Upper lobe of left lung (tissue), 6 donors: ENCODE data around the gene XCL1. TPM values are rescaled to one million over a fixed set of nuclear protein-coding genes. Genes with fewer than 3 reads are reported as not detected.

Experiments used
- ATAC-seq, 2 donors: fragments of 200-7000 bp; cut with Tn5 transposase; one replicate each; pipeline ENCODE4 v1.9.1; 2022; ENCODE audit warnings: mild to moderate bottlenecking in 2 of 2, moderate library complexity in 2 of 2; ENCODE audit not compliant: low FRiP score in 2 of 2
- DNase-seq, 2 donors: peaks; one replicate each; pipeline ENCODE4 v3.0.0-alpha.2; 2019 to 2020
- H3K27ac ChIP-seq, 4 donors: fragments of 200-600 bp; sonication (generic); one replicate each; pipeline ENCODE4 v1.5.1; 2016 to 2019
- H3K27me3 ChIP-seq, 4 donors: fragments of 200-600 bp; sonication (generic); one replicate each; pipeline ENCODE4 v1.5.1; 2017 to 2019
- H3K36me3 ChIP-seq, 4 donors: fragments of 200-600 bp; sonication (generic); one replicate each; pipeline ENCODE4 v1.5.1; 2016 to 2019
- H3K4me1 ChIP-seq, 4 donors: fragments of 200-600 bp; sonication (generic); one replicate each; pipeline ENCODE4 v1.5.1; 2018 to 2019
- H3K4me3 ChIP-seq, 4 donors: fragments of 200-600 bp; sonication (generic); one replicate each; pipeline ENCODE4 v1.5.1; 2017 to 2019; ENCODE audit warnings: mild to moderate bottlenecking in 2 of 4, moderate library complexity in 1 of 4
- H3K9me3 ChIP-seq, 4 donors: fragments of 200-600 bp; sonication (generic); one replicate each; pipeline ENCODE4 v1.5.1; 2018 to 2019
- CTCF ChIP-seq, 6 experiments: fragments of 450-650 bp in 4 of 6; fragments of 200-600 bp in 2 of 6; sonication (generic) in 2 of 6; IDR thresholded peaks; one replicate each; pipeline ENCODE4 v1.5.1; 2016 to 2019; ENCODE audit warnings: antibody characterized with exemption in 6 of 6
- EP300 ChIP-seq, 4 donors: sonication (generic); formaldehyde crosslinking; IDR thresholded peaks; one replicate each; pipeline ENCODE4 v1.5.1; 2017; ENCODE audit warnings: antibody characterized with exemption in 4 of 4, control low read depth in 2 of 4
- POLR2A ChIP-seq, 4 donors: fragments of 450-650 bp; IDR thresholded peaks; one replicate each; pipeline ENCODE4 v1.5.1; 2016 to 2017; ENCODE audit warnings: antibody characterized with exemption in 4 of 4, mild to moderate bottlenecking in 2 of 4
- POLR2AphosphoS5 ChIP-seq, 2 donors: sonication (generic); formaldehyde crosslinking; IDR thresholded peaks; one replicate each; pipeline ENCODE4 v1.5.1; 2017; ENCODE audit warnings: antibody characterized with exemption in 2 of 2
- WGBS, 2 donors: methylation state at CpG; one replicate each; pipeline ENCODE4 v1.1.5; 2017 to 2018; 5-methylcytosine and 5-hydroxymethylcytosine counted together
- total RNA-seq, 6 donors: library from RNA; depleted of rRNA in 4 of 6; stranded (reverse); fragments of >200 nt in 4 of 6; gene quantifications; one replicate each; pipeline versions ENCODE4 v1.1.0 to v1.2.1, GENCODE V29; 2016 to 2021
- donor health status: DM: no; HTN: no; CAD: no; lungs with moderate emphysema.
- donor health status: DM: no; HTN: yes; CAD: no; lungs with severe emphysema.

Gene XCL1
- total RNA-seq, 6 donors from 2014 or later, result 0.30 to 2.2 (median 1.2) TPM; not detected in 1

DNA sequence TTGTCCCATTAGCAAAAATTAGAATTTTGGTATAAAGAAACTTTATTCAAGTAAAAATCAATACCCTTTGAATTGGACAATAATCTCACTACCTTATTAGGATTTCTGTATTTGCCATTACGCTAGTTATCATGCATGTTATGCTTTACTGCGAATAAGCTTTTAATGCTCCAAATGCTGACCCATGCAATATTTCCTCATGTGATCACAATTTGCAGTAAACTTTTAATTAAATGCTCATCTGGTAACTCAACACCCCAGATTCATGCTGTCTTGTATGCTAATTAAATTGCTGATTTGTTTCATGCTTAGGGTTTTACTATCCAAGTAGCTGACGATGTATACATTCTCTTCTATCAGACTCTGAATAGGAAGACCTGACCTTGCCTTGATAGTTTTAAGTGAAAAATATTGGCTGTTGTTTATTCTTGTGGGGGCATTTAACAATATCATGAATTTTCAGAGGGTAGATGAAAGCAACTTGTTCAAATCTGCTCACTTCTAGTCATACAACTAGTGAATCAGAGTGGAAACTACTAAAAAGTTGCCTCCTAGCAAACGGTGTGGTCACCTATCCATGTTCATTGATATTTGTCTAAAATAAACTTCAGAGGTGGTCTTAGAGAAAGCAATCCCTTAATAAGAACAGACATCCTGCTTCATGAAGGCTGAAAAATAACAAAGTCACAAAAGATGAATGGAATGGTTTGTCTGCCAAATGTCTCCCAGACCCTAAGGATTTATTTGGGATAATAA lies 5.6 kb downstream of the XCL1 start:
- Histone ChIP-seq H3K4me3 (no peak overlapping the region), H3K4me1 (no peaks in the 10 kb centered on the region), H3K27me3 (no peaks in the 10 kb centered on the region), H3K27ac (no peak overlapping the region), H3K36me3 (no peaks in the 10 kb centered on the region), H3K9me3 (no peaks in the 10 kb centered on the region)
- DNase-seq (no peak), ATAC-seq (no peak)
- TF ChIP-seq EP300 (IDR thresholded peaks at IDR 0.05), result no peak
- TF ChIP-seq CTCF (IDR thresholded peaks at IDR 0.05), result no peak
- no peak for TF ChIP-seq POLR2AphosphoS5 (IDR thresholded peaks at IDR 0.05)
- no peak for TF ChIP-seq POLR2A (IDR thresholded peaks at IDR 0.05)
- WGBS, 2 donors, result 81 to 82% methylated on average over 4 of the region's 4 CpGs

- no peaks in the 10 kb centered on the region for H3K36me3 ChIP-seq
- H3K27ac ChIP-seq, result no peak overlapping the region
- H3K4me1 ChIP-seq, result no peaks in the 10 kb centered on the region
- WGBS, 2 donors, result 51 to 54% methylated on average over 6 of the region's 6 CpGs
- ATAC-seq, result no peak
- no peak overlapping the region for H3K4me3 ChIP-seq
- no peaks in the 10 kb centered on the region for H3K9me3 ChIP-seq
- TF ChIP-seq CTCF (IDR thresholded peaks at IDR 0.05) (no peak), EP300 (IDR thresholded peaks at IDR 0.05) (no peak), POLR2AphosphoS5 (IDR thresholded peaks at IDR 0.05) (no peak), POLR2A (IDR thresholded peaks at IDR 0.05) (no peak)
- no peaks in the 10 kb centered on the region for H3K27me3 ChIP-seq
- DNase-seq, result no peak
Observed at GRCh38 chr1:168582688-168583336, 6.4 kb downstream of the XCL1 start.

GRCh38 chr1:168583571-168583970 lies 7.2 kb downstream of the XCL1 start:
- ATAC-seq (no peak), DNase-seq (no peak)
- TF ChIP-seq POLR2AphosphoS5 (IDR thresholded peaks at IDR 0.05) (no peak), POLR2A (IDR thresholded peaks at IDR 0.05) (no peak), EP300 (IDR thresholded peaks at IDR 0.05) (no peak), CTCF (IDR thresholded peaks at IDR 0.05) (no peak)
- H3K9me3 ChIP-seq, result no peaks in the 10 kb centered on the region
- H3K36me3 ChIP-seq, result no peaks in the 10 kb centered on the region
- H3K27me3 ChIP-seq, result no peaks in the 10 kb centered on the region
- H3K4me3 ChIP-seq, result no peak overlapping the region
- WGBS, 2 donors, result 87 to 91% methylated on average over 6 of the region's 6 CpGs
- H3K27ac ChIP-seq, result no peak overlapping the region
- H3K4me1 ChIP-seq, result no peaks in the 10 kb centered on the region

DNA sequence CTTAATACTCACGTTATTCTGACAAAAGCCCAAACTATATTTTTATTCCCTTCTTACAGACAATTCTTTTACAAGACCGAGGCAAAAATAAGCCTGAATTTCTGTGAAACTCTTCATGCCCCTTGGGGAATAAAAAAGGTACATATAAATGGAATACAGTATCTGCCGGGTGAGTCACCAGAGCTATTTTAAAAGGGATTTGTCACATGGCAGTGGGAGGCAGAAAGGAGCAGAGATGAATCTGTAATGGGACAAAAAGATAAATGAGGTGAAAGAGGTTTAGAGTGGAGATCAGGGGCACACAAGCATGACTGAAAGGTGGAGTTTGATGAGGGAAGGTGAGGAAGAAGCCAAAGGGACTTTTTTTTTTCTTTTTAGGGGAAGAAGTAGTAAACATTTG lies 8.8 kb downstream of the XCL1 start:
- no peaks in the 10 kb centered on the region for H3K36me3 ChIP-seq
- ATAC-seq (no peak), DNase-seq (no peak)
- H3K27ac ChIP-seq, result no peak overlapping the region
- H3K4me3 ChIP-seq, result no peak overlapping the region
- no peaks in the 10 kb centered on the region for H3K27me3 ChIP-seq
- H3K4me1 ChIP-seq, result no peaks in the 10 kb centered on the region
- WGBS, 2 donors, result 81 to 83% methylated on average over 3 of the region's 3 CpGs
- no peaks in the 10 kb centered on the region for H3K9me3 ChIP-seq
- TF ChIP-seq EP300 (IDR thresholded peaks at IDR 0.05), result no peak
- no peak for TF ChIP-seq POLR2AphosphoS5 (IDR thresholded peaks at IDR 0.05)
- TF ChIP-seq POLR2A (IDR thresholded peaks at IDR 0.05), result no peak
- no peak for TF ChIP-seq CTCF (IDR thresholded peaks at IDR 0.05)
